ENCODE measurements around the gene NAT8L.

Gene NAT8L

DNA sequence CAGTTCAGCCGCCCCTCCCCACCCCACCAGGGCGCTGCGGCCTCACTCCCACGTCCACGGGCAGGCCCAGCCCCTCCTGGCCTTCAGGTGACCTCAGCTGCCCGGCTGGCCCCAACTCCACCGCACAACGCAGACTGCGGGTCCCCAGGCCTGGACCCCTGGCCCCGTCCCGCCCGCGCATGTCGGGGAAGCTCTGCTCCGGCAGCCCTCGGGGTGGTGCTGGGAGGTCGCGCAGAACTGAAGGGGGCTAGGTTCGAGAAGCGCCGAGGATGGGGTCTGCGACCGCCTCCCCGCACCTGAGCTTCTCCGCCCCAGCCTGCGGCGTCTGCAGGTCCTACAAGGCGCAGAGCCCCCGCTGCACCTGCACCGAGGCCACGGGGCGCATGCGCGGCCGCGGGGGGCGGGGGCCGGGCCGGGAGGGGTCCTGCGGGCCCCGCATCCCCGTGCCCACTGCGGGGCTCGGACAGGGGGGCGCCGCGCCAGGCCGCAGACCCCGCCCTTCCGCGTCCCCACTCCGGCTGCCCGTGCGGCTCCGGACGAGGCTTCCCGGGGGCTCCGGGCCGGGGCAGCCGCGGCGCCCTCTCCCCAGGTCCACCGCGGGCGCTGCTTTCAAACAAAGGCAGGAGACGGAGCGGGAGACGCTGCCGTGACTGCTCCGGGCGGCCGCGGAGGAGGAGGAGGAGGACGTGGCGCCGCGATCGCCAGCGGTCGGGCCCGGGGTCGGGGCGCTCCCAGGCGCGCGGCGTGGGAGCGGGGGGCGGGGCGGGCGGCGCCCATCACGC lies 672 bp upstream of the NAT8L start:
- Mint-ChIP-seq H3K9me3 (no peaks in the 10 kb centered on the region), H3K36me3 (no peaks in the 10 kb centered on the region), H3K27me3 (peaks cover 20% of the 10 kb centered on the region), H3K27ac (no peak overlapping the region), H3K4me1 (no peaks in the 10 kb centered on the region), H3K4me3 (no peak overlapping the region)

DNA sequence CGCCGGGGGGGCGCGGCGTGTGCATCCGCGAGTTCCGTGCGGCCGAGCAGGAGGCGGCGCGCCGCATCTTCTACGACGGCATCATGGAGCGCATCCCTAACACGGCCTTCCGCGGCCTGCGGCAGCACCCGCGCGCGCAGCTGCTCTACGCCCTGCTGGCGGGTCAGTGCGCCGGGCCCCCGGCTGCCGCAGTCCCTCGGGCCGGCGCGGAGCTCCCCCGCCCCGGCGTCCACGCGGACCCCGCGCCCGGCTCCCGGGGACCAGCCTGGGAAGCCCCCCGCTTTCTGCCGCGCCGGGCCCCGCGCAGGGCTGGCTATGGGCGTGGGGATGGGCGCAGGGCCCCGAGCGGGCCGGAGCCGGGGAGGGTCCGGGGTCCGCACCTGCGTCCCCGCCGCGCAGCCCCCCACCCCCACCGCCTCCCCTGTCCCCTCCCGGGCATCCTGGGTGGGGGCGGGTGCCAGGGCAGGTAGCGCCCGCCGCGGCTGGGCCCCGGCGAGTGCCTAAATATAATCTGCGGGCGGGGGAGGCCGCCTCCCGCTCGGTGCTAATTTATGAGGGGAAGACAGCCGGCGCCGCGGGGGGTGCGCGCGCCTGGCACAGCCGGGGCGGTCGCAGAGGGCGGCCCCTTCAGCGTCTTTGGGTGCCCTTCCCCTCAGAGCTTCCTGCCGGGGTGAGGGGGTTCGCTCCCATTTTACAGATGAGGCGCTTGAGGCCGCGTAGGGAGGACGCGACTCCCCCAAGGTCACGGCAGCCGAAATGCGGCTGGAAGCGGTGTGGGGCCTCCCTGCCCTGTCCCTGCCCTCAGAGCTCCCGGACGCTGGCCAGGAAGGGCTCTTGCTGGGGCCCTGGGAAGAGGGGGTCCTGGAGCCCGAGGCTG lies 837 bp downstream of the NAT8L start:
- H3K9me3 Mint-ChIP-seq: no peaks in the 10 kb centered on the region
- H3K27me3 Mint-ChIP-seq: peaks cover 15% of the 10 kb centered on the region
- no peak overlapping the region for H3K27ac Mint-ChIP-seq
- H3K4me1 Mint-ChIP-seq: no peaks in the 10 kb centered on the region
- H3K36me3 Mint-ChIP-seq: no peaks in the 10 kb centered on the region
- H3K4me3 Mint-ChIP-seq: no peak overlapping the region

DNA sequence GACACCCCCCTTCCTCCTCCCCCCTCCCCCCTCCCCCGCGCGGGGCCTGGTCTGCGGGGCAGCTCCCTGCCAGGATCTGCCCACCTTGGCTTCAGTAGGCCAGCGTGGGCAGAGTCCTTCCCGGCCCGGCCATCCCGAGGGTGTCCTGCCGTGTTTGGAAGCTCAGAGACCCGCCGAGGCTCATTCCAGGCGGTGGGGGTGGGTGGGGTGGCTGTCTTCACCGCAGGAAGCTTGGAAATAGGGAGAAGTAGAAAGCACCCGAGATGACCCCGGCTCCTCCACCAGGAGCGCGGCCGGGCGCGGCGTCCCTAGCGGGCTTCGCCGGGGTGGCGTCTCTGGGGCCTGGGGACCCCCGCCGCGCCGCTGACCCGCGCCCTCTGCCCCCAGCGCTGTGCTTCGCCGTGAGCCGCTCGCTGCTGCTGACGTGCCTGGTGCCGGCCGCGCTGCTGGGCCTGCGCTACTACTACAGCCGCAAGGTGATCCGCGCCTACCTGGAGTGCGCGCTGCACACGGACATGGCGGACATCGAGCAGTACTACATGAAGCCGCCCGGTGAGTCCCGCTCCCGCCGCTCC lies 1.6 kb downstream of the NAT8L start:
- Mint-ChIP-seq H3K4me1 (no peaks in the 10 kb centered on the region), H3K36me3 (no peaks in the 10 kb centered on the region), H3K27me3 (peaks cover 14% of the 10 kb centered on the region), H3K27ac (no peak overlapping the region), H3K9me3 (no peaks in the 10 kb centered on the region), H3K4me3 (no peak overlapping the region)

- peaks cover 14% of the 10 kb centered on the region for H3K27me3 Mint-ChIP-seq
- no peaks in the 10 kb centered on the region for H3K36me3 Mint-ChIP-seq
- H3K4me3 Mint-ChIP-seq: peak overlapping the region; percentile 7
- H3K27ac Mint-ChIP-seq: no peak overlapping the region
- H3K4me1 Mint-ChIP-seq: no peaks in the 10 kb centered on the region
- no peaks in the 10 kb centered on the region for H3K9me3 Mint-ChIP-seq
These were observed 2.3 kb downstream of the NAT8L start for GRCh38 chr4:2061186-2062131.

GRCh38 chr4:2062168-2062807 lies 3.2 kb downstream of the NAT8L start:
- Mint-ChIP-seq H3K9me3 (no peaks in the 10 kb centered on the region), H3K4me1 (no peaks in the 10 kb centered on the region), H3K27ac (no peak overlapping the region), H3K4me3 (no peak overlapping the region), H3K36me3 (no peaks in the 10 kb centered on the region), H3K27me3 (peaks cover 9% of the 10 kb centered on the region)

DNA sequence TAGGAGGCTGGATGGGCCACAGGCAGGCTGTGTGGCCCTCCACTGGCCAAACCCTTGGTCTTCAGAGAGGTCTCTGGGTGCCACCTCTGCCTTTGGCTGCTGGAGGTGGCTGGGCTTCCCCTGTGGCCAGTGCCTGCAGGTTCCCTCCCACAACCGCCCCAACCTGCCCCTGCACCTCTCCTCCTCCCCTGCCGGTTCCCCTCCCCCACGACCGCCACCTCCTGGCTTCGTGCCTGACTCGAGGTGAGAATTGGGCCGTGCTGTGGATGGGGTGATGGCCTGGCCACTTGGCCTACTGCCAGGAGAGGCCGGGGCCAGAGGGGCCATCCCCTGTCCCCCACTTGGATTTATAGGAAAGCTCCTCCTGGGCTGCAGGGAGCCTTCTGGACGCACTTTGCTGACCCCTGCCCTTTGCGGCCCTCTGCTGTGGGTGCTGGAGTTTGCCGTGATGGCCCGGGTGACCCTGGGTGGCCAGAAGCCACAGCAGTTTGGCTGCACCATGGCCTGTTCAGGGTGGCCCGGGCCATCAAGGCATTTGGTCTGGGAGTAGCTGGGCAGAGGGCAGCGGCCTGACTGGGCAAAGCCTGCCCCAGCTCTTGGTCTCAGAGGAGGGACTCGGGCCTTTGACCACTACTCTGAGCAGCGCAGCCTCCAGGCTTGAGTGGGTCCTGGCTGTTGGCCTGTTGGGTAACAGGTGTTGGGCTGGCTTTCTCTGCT lies 3.8 kb downstream of the NAT8L start:
- Mint-ChIP-seq H3K4me3 (no peak overlapping the region), H3K27me3 (peaks cover 2% of the 10 kb centered on the region)

GRCh38 chr4:2063557-2064275 lies 4.6 kb downstream of the NAT8L start:
- no peak overlapping the region for H3K4me3 Mint-ChIP-seq

More for the DNA sequence above, 3.8 kb downstream of the NAT8L start:
- Mint-ChIP-seq H3K36me3 (no peaks in the 10 kb centered on the region), H3K27ac (no peak overlapping the region), H3K4me1 (no peaks in the 10 kb centered on the region), H3K9me3 (no peaks in the 10 kb centered on the region)

DNA sequence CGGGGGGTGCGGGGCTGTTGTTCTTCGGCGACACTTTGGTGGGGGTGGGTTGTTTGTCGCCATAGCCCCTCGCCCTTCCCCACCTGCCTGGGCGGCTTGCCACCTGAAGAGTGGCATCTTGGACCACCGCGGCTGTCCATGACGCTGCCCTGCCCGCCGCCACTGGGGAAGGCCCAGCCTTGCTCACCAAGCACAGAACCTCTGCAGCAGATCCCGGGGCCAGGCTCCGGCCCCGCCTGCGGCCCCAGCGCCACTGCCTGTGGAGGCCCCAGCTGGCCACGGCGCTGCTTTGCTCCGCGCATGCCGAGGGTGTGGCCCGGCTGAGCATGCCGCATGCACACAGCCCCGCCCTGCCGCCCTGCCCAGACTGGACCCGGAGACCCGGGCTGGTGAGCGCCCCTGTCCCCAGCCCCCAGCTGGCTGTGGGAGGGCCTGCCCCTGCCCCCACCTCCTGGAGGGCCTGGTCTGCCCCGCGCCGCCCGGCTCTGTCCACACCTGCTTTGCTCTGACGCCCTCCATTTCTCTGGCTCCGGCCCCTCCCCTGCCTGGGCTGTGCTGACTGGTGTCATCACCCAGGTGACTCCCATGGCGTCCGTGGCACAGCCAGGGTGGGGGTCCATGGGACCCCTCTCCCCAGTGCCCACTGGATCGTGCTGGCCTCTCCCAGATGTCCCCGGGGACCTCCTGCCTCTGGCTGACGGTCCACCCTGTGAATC lies 5.3 kb downstream of the NAT8L start:
- Mint-ChIP-seq H3K27me3 (peaks cover 2% of the 10 kb centered on the region), H3K9me3 (no peaks in the 10 kb centered on the region), H3K4me3 (no peak overlapping the region), H3K36me3 (no peaks in the 10 kb centered on the region), H3K27ac (no peak overlapping the region), H3K4me1 (no peaks in the 10 kb centered on the region)

More at GRCh38 chr4:2063557-2064275, 4.6 kb downstream of the NAT8L start:
- Mint-ChIP-seq H3K9me3 (no peaks in the 10 kb centered on the region), H3K27ac (no peak overlapping the region), H3K36me3 (no peaks in the 10 kb centered on the region), H3K4me1 (no peaks in the 10 kb centered on the region), H3K27me3 (peaks cover 2% of the 10 kb centered on the region)

GRCh38 chr4:2065106-2065930 lies 6.2 kb downstream of the NAT8L start:
- H3K9me3 Mint-ChIP-seq: no peaks in the 10 kb centered on the region
- H3K27ac Mint-ChIP-seq: no peak overlapping the region
- H3K4me3 Mint-ChIP-seq: no peak overlapping the region

GRCh38 chr4:2066011-2066551 lies 7.0 kb downstream of the NAT8L start:
- H3K4me1 Mint-ChIP-seq: no peaks in the 10 kb centered on the region
- H3K27ac Mint-ChIP-seq: no peak overlapping the region
- no peaks in the 10 kb centered on the region for H3K9me3 Mint-ChIP-seq
- no peaks in the 10 kb centered on the region for H3K36me3 Mint-ChIP-seq
- no peak overlapping the region for H3K4me3 Mint-ChIP-seq
- H3K27me3 Mint-ChIP-seq: peaks cover 2% of the 10 kb centered on the region

More at GRCh38 chr4:2065106-2065930, 6.2 kb downstream of the NAT8L start:
- no peaks in the 10 kb centered on the region for H3K36me3 Mint-ChIP-seq
- no peaks in the 10 kb centered on the region for H3K4me1 Mint-ChIP-seq
- peaks cover 2% of the 10 kb centered on the region for H3K27me3 Mint-ChIP-seq

GRCh38 chr4:2066571-2067445 lies 7.7 kb downstream of the NAT8L start:
- Mint-ChIP-seq H3K27me3 (peaks cover 2% of the 10 kb centered on the region), H3K4me3 (no peak overlapping the region), H3K27ac (no peak overlapping the region), H3K36me3 (no peaks in the 10 kb centered on the region), H3K4me1 (no peaks in the 10 kb centered on the region), H3K9me3 (no peaks in the 10 kb centered on the region)
